Lower lobe of right lung (tissue), 2 donors: ENCODE data around the gene REXO5. TPM values are rescaled to one million over a fixed set of nuclear protein-coding genes. Genes with fewer than 3 reads are reported as not detected.

Source experiments
- ATAC-seq, 2 donors: fragments of 200-7000 bp; cut with Tn5 transposase; one replicate each; pipeline ENCODE4 v1.9.1; 2020 to 2022; ENCODE audit warnings: mild to moderate bottlenecking in 2 of 2, moderate library complexity in 2 of 2
- DNase-seq: peaks from one replicate; pipeline ENCODE4 v3.0.0-alpha.2; 2020
- H3K27ac ChIP-seq: fragments of 200-600 bp; one replicate; pipeline ENCODE4 v1.8.0; 2022
- H3K27me3 ChIP-seq: fragments of 200-600 bp; one replicate; pipeline ENCODE4 v1.8.0; 2022; ENCODE audit warnings: low read depth
- H3K36me3 ChIP-seq: fragments of 200-600 bp; one replicate; pipeline ENCODE4 v1.8.0; 2022; ENCODE audit warnings: mild to moderate bottlenecking
- H3K4me1 ChIP-seq: fragments of 200-600 bp; one replicate; pipeline ENCODE4 v1.8.0; 2022
- H3K4me3 ChIP-seq: fragments of 200-600 bp; one replicate; pipeline ENCODE4 v1.8.0; 2022; ENCODE audit warnings: mild to moderate bottlenecking
- H3K9me3 ChIP-seq: fragments of 200-600 bp; one replicate; pipeline ENCODE4 v1.8.0; 2022
- intact Hi-C: fragments of 100-400 bp; cut with DNase I; formaldehyde crosslinking; loops from one replicate; pipeline ENCODE4 v1.11.0; 2022
- total RNA-seq: library from RNA; stranded (reverse); fragmentation: NEBNext Ultra II Directional; extraction: Animal tissue kit (Norgen Biotek cat#: 25700); gene quantifications from one replicate; pipeline ENCODE4 v1.2.1, GENCODE V29; 2021
- TF ChIP-seq, protein P1 (sequence below): fragments of 200-600 bp; IDR thresholded peaks from one replicate; pipeline ENCODE4 v1.8.0; 2022; ENCODE audit warnings: antibody characterized with exemption, mild to moderate bottlenecking
- donor health status: DM: no; HTN: yes; CAD: no; lungs with severe emphysema.

REXO5 gene
- total RNA-seq, 1 donor from 2014 or later: 4.7 TPM

DNA sequence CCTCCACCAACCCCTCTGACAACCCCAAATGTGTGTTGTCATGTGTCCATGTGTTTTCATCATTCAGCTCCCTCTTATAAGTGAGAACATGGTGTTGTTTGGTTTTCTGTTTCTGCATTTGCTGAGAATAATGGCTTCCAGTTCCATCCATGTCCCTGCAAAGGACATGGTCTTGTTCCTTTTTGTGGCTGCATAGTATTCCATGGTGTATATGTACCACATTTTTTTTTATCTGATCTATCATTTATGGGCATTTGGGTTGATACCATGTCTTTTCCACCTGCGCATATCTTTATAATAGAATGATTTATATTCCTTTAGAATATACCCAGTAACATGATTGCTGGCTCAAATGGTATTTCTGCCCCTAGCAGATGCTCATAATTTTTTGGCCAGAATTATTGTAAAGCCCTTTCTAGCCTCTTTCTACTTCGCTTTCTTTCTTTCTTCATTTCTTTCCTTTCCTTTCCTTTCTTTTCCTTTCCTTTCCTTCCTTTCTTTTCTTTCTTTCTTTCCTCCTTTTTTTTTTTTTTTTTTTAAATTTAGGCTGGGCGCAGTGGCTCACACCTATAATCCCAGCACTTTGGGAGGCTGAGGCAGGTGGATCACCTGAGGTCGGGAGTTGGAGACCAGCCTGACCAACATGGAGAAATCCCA, 12.7 kb downstream of the REXO5 start:
- DNase-seq: no peak
- TF ChIP-seq, protein P1, sequence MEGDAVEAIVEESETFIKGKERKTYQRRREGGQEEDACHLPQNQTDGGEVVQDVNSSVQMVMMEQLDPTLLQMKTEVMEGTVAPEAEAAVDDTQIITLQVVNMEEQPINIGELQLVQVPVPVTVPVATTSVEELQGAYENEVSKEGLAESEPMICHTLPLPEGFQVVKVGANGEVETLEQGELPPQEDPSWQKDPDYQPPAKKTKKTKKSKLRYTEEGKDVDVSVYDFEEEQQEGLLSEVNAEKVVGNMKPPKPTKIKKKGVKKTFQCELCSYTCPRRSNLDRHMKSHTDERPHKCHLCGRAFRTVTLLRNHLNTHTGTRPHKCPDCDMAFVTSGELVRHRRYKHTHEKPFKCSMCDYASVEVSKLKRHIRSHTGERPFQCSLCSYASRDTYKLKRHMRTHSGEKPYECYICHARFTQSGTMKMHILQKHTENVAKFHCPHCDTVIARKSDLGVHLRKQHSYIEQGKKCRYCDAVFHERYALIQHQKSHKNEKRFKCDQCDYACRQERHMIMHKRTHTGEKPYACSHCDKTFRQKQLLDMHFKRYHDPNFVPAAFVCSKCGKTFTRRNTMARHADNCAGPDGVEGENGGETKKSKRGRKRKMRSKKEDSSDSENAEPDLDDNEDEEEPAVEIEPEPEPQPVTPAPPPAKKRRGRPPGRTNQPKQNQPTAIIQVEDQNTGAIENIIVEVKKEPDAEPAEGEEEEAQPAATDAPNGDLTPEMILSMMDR: no peak
- no peak overlapping the region for H3K27ac ChIP-seq

DNA sequence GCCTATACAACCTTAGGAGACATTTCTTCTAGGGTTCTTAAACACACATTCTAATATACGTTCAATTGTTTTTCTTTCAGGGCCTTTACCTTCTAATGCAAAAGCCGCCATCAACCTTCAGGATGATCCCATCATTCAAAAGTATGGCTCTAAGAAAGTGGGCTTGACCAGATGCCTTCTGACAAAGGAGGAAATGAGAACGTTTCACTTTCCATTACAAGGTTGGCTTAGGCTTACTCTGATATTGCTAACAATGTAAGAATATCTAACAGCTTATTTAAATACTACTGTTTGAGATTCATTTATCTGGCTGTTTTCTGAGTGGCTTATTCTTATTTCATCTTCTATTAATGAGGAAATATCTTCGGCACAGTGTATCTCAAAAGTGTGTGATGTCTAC, 15.4 kb downstream of the REXO5 start:
- Histone ChIP-seq H3K36me3 (no peaks in the 10 kb centered on the region), H3K27me3 (no peaks in the 10 kb centered on the region), H3K4me1 (no peaks in the 10 kb centered on the region), H3K9me3 (no peaks in the 10 kb centered on the region), H3K4me3 (no peak overlapping the region), H3K27ac (no peak overlapping the region)
- ATAC-seq: no peak
- DNase-seq: no peak
- intact Hi-C loops: no loop called here
- TF ChIP-seq, protein P1: no peak

More for the DNA sequence above, 12.7 kb downstream of the REXO5 start:
- no peaks in the 10 kb centered on the region for H3K9me3 ChIP-seq
- H3K4me1 ChIP-seq: no peaks in the 10 kb centered on the region
- no peak overlapping the region for H3K4me3 ChIP-seq
- intact Hi-C loops: no loop called here
- no peaks in the 10 kb centered on the region for H3K27me3 ChIP-seq
- peaks cover 5% of the 10 kb centered on the region for H3K36me3 ChIP-seq
- no peak for ATAC-seq

DNA sequence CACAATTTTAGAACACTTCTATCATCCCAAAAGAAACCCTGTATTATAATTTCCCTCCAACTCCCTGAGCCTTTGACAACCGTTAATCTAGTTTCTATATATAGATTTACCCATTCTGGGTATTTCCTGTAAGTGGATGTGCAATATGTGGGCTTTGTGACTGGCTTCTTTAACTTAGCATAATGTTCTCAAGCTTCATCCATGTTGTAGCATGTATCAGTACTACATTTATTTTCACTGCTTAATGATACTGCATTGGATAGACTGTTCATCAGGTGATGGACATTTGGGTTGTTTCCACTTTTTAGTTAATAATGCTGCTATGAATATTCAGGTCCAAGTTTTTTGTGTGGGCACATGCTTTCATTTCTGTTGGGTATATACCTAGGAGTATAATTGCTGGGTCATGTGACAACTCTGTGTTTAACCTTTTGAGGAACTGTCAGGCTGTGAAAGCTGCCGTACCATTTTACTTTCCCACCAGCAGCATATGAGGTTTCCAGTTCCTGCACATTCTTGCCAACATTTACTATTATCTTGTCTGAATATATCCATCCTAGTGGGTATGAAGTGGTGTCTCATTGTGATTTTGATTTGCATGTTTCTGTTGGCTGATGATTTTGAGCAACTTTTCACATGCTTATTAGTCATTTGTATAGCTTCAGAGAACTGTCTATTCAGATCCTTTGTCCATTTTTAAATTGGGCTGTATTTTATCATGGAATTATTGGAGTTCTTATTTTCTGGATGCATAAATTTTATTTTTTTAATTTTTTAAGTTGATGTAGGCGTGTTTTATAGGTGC, 16.4 kb downstream of the REXO5 start:
- peaks cover 10% of the 10 kb centered on the region for H3K36me3 ChIP-seq
- H3K4me1 ChIP-seq: no peaks in the 10 kb centered on the region
- no peak overlapping the region for H3K4me3 ChIP-seq
- ATAC-seq (no peak), DNase-seq (no peak)
- TF ChIP-seq, protein P1: no peak
- intact Hi-C loops: no loop called here
- no peak overlapping the region for H3K27ac ChIP-seq
- H3K27me3 ChIP-seq: no peaks in the 10 kb centered on the region
- no peaks in the 10 kb centered on the region for H3K9me3 ChIP-seq

DNA sequence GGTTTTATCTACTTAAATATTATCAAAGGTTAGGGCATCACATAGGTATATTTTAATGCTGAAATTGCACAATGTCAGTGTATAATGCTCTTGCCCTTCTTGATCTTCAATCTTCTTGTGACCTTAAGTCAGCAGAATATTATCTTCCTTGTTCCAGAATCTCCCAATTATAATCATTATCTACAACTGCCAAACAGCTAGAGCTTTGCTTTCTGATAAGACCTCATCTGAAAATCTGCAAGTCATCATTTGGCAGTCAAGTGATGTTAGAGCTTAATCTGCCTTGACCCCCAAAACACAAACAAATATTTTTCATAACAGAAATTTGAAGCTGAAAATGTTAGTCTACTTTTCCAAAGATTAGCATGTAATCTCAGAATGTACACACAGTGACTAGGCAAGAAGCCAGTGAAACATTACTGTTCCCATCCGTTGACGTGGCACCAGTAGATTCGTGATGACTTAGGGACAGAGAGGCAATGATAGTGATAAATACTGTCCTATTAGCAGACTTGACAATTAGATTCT, 19.8 kb downstream of the REXO5 start:
- no peaks in the 10 kb centered on the region for H3K4me1 ChIP-seq
- no peak overlapping the region for H3K27ac ChIP-seq
- no peak overlapping the region for H3K4me3 ChIP-seq
- intact Hi-C loops: no loop called here
- DNase-seq (no peak), ATAC-seq (no peak)
- peaks cover 10% of the 10 kb centered on the region for H3K36me3 ChIP-seq
- no peaks in the 10 kb centered on the region for H3K9me3 ChIP-seq
- TF ChIP-seq, protein P1: no peak
- no peaks in the 10 kb centered on the region for H3K27me3 ChIP-seq

DNA sequence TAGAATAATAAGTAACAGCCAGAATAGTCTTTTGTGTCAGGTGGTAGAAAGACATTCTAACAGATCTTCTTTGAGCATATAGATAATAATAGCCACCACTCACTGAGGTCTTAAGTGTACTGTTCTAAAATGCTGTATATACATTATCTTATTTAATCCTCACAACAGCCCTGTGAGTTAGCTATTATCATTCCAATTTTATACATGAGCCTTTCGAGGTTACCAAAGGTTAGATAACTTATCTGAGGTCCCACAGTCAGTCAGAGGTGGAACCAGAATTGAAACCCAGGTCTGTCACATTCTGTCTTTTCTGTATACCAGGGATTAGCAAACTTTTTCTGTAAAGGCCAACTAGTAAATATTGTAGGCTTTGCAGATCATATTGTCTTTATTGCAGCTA, 23.2 kb downstream of the REXO5 start:
- no peak for ATAC-seq

More for the DNA sequence above, 23.2 kb downstream of the REXO5 start:
- H3K9me3 ChIP-seq: no peaks in the 10 kb centered on the region
- H3K27me3 ChIP-seq: no peaks in the 10 kb centered on the region
- DNase-seq: no peak
- intact Hi-C loops: no loop called here
- H3K36me3 ChIP-seq: peaks cover 10% of the 10 kb centered on the region
- no peaks in the 10 kb centered on the region for H3K4me1 ChIP-seq
- H3K27ac ChIP-seq: no peak overlapping the region
- TF ChIP-seq, protein P1: no peak
- no peak overlapping the region for H3K4me3 ChIP-seq
